ENCODE results near the gene SORCS2.

The SORCS2 gene

DNA sequence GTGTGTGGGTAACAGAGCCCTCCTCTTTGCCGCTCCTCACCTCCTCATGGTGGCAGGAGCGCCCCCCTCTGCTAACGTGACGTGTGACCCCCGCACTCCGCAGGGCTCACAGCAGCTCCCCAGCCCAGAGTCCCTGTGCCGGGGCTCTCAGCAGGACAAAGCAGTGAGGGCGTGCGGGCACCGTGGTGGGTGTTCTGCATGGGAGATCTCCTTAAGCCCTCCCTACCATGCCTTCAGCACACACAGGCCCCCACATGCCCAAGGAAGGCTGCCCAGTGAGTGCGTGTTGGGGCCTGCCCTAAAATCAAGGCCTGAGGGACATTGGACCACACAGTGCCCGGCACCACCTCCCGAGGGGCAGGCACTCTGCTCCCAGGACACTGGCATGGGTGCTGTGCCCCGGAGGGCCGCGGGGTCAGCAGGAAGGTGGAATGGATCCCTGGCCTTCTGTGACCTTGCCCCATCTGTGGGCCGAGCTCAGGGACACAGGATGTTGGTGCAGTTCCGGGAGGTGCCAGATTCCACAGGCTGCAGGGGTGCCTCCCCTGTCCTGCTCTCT, 232.3 kb downstream of the SORCS2 start:
- CTCF ChIA-PET, result no interaction called here
- Histone ChIP-seq H3K27ac (ENCODE audit: insufficient read depth in 1 of 2, low read depth in 1 of 2, low read length in 2 of 2, poor library complexity in 1 of 2, severe bottlenecking in 2 of 2) (no peak overlapping the region), H3K27me3 (replicated peaks in 2 of 5; ENCODE audit: control insufficient read depth in 4 of 5, insufficient read depth in 5 of 5, low read length in 4 of 5) (peaks cover 0 to 7% (median 5%) of the 10 kb centered on the region in 5 experiments), H3K4me3 (ENCODE audit: control insufficient read depth in 1 of 7, extremely low read depth in 1 of 7, insufficient read depth in 4 of 7, low read depth in 2 of 7, low read length in 6 of 7) (no peak overlapping the region), H3K36me3 (ENCODE audit: control insufficient read depth in 4 of 4, insufficient read depth in 4 of 4, low read length in 3 of 4) (no peaks in the 10 kb centered on the region), H3K9me3 (ENCODE audit: control extremely low read depth in 1 of 5, control insufficient read depth in 4 of 5, insufficient read depth in 2 of 5, low read depth in 1 of 5, low read length in 4 of 5) (no peaks in the 10 kb centered on the region), H3K4me1 (ENCODE audit: control extremely low read depth in 1 of 4, control insufficient read depth in 4 of 4, insufficient read depth in 4 of 4, low read length in 3 of 4) (no peaks in the 10 kb centered on the region)
- 85% methylated on average over 15 of the region's 18 CpGs for WGBS (ENCODE audit: insufficient coverage)
- POLR2A ChIA-PET, result no interaction called here
- no peak for DNase-seq

DNA sequence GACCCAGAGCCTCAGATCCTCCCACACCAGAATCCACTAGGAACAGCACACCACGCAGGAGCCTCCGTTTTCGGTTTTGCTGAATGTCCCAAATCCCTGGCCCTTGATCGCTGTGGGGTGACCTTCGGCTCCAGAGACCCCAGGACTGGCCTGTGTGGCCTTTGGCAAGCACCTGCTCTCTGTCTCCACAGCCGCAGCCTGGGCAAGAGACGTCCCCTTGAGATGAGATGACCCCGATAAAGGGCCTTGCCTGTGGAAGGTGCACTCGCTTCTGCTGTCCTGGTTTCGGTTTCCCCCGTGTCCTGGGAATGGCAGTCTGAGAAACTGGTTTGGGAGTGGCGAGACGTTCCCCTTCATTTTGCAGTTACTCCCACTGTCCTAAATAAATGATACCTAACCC, 232.8 kb downstream of the SORCS2 start:
- no peak overlapping the region for H3K27ac ChIP-seq (ENCODE audit: insufficient read depth in 1 of 2, low read depth in 1 of 2, low read length in 2 of 2, poor library complexity in 1 of 2, severe bottlenecking in 2 of 2)
- POLR2A ChIA-PET, result no interaction called here
- no peaks in the 10 kb centered on the region for H3K36me3 ChIP-seq (ENCODE audit: control insufficient read depth in 4 of 4, insufficient read depth in 4 of 4, low read length in 3 of 4)
- no peaks in the 10 kb centered on the region for H3K4me1 ChIP-seq (ENCODE audit: control extremely low read depth in 1 of 4, control insufficient read depth in 4 of 4, insufficient read depth in 4 of 4, low read length in 3 of 4)
- 90% methylated on average over 13 of the region's 13 CpGs for WGBS (ENCODE audit: insufficient coverage)
- H3K4me3 ChIP-seq (ENCODE audit: control insufficient read depth in 1 of 7, extremely low read depth in 1 of 7, insufficient read depth in 4 of 7, low read depth in 2 of 7, low read length in 6 of 7), result no peak overlapping the region
- CTCF ChIA-PET, result no interaction called here
- no peak for DNase-seq
- H3K9me3 ChIP-seq (ENCODE audit: control extremely low read depth in 1 of 5, control insufficient read depth in 4 of 5, insufficient read depth in 2 of 5, low read depth in 1 of 5, low read length in 4 of 5), result no peaks in the 10 kb centered on the region
- H3K27me3 ChIP-seq (replicated peaks in 2 of 5; ENCODE audit: control insufficient read depth in 4 of 5, insufficient read depth in 5 of 5, low read length in 4 of 5), result peaks cover 0 to 11% (median 5%) of the 10 kb centered on the region in 5 experiments

GRCh38 chr4:7425591-7426468, 233.5 kb downstream of the SORCS2 start:
- CTCF ChIA-PET, result no interaction called here

DNA sequence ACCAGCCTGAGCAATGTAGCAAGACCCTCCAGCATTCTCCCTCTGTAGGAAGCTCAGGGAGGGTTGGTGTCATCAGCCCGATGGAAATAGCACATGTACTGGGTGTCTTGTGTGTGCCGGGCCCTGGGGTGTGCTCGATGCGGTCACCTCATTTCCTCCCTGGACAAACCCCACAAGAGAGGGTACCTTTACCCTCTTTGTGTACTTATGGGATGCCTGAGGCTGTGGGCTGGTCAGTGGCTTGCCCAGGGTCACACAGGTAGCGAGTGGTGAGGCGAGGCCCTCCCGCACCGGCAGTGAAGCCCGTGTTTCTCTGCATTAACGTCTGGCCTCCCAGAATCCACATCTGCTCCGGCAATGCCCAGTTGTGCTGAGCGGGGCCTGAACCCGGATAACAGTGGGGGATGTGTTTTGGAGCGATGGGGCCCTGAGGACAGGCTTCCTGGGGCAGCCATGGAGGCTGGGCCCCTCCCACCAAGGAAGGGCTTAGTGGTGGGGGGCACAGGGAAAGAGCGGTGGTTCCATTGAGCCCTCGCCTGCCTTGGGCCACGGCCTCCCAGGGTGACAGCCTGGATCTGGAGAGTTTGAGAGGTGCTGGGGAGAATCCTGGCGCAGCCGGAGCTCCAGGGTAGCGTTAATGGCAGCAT, 234.3 kb downstream of the SORCS2 start:
- H3K4me3 ChIP-seq (ENCODE audit: control insufficient read depth in 1 of 7, extremely low read depth in 1 of 7, insufficient read depth in 4 of 7, low read depth in 2 of 7, low read length in 6 of 7), result no peak overlapping the region
- WGBS (ENCODE audit: insufficient coverage), result 92% methylated on average over 18 of the region's 20 CpGs
- CTCF ChIA-PET, result no interaction called here
- no peaks in the 10 kb centered on the region for H3K4me1 ChIP-seq (ENCODE audit: control extremely low read depth in 1 of 4, control insufficient read depth in 4 of 4, insufficient read depth in 4 of 4, low read length in 3 of 4)
- H3K9me3 ChIP-seq (ENCODE audit: control extremely low read depth in 1 of 5, control insufficient read depth in 4 of 5, insufficient read depth in 2 of 5, low read depth in 1 of 5, low read length in 4 of 5), result no peaks in the 10 kb centered on the region
- H3K27ac ChIP-seq (ENCODE audit: insufficient read depth in 1 of 2, low read depth in 1 of 2, low read length in 2 of 2, poor library complexity in 1 of 2, severe bottlenecking in 2 of 2), result no peak overlapping the region
- POLR2A ChIA-PET, result no interaction called here
- H3K36me3 ChIP-seq (ENCODE audit: control insufficient read depth in 4 of 4, insufficient read depth in 4 of 4, low read length in 3 of 4), result no peaks in the 10 kb centered on the region
- H3K27me3 ChIP-seq (replicated peaks in 2 of 5; ENCODE audit: control insufficient read depth in 4 of 5, insufficient read depth in 5 of 5, low read length in 4 of 5), result peaks cover 0 to 13% (median 5%) of the 10 kb centered on the region in 5 experiments
- no peak for DNase-seq

More at GRCh38 chr4:7425591-7426468, 233.5 kb downstream of the SORCS2 start:
- Histone ChIP-seq H3K27ac (ENCODE audit: insufficient read depth in 1 of 2, low read depth in 1 of 2, low read length in 2 of 2, poor library complexity in 1 of 2, severe bottlenecking in 2 of 2) (no peak overlapping the region), H3K4me1 (ENCODE audit: control extremely low read depth in 1 of 4, control insufficient read depth in 4 of 4, insufficient read depth in 4 of 4, low read length in 3 of 4) (no peaks in the 10 kb centered on the region), H3K27me3 (replicated peaks in 2 of 5; ENCODE audit: control insufficient read depth in 4 of 5, insufficient read depth in 5 of 5, low read length in 4 of 5) (peaks cover 0 to 16% (median 5%) of the 10 kb centered on the region in 5 experiments), H3K4me3 (ENCODE audit: control insufficient read depth in 1 of 7, extremely low read depth in 1 of 7, insufficient read depth in 4 of 7, low read depth in 2 of 7, low read length in 6 of 7) (no peak overlapping the region), H3K9me3 (ENCODE audit: control extremely low read depth in 1 of 5, control insufficient read depth in 4 of 5, insufficient read depth in 2 of 5, low read depth in 1 of 5, low read length in 4 of 5) (no peaks in the 10 kb centered on the region), H3K36me3 (ENCODE audit: control insufficient read depth in 4 of 4, insufficient read depth in 4 of 4, low read length in 3 of 4) (no peaks in the 10 kb centered on the region)
- no peak for DNase-seq
- POLR2A ChIA-PET, result no interaction called here
- WGBS (ENCODE audit: insufficient coverage), result 84% methylated on average over 28 of the region's 28 CpGs

DNA sequence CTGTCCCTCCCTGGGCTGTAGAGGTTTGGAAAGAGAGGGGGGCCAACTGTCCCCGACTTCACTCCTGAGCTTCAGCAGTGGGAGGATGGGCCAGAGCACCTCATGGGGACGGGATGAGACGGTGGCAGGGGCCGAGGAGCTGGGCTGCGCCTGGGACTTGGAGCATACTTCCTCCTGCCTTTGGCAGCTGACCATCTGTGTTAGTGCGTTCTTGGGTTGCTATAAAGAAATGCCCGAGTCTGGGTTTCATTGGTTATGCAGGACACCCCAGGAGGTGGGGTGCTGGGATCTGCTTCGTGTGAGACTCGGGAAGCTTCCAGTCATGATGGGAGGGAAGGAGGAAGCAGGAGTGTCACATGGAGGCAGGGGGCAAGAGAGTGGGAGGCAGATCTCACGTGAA, 235.0 kb downstream of the SORCS2 start:
- 65% methylated on average over 10 of the region's 10 CpGs for WGBS (ENCODE audit: insufficient coverage)

DNA sequence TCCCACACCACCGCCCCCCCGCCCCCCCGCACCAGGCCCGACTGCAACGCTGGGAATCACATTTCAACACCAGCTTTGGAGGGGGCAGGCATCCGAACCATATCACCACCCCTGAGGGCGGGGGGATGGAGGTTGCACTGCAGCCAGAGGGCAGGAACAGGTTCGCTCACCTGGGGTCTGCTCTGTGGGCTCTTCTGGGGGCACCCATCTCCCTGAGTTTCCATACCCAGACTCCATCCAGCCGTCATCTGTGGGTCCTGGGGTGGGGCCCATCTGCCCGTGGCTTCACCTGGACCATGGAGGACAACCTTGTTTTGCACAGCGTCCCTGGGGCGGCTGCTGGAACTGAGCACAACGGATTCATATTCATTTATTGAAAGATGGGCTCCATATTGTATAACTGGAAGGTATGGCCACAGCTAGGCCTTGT, 235.5 kb downstream of the SORCS2 start:
- Histone ChIP-seq H3K27me3 (replicated peaks in 2 of 5; ENCODE audit: control insufficient read depth in 4 of 5, insufficient read depth in 5 of 5, low read length in 4 of 5) (peaks cover 0 to 13% (median 5%) of the 10 kb centered on the region in 5 experiments), H3K36me3 (ENCODE audit: control insufficient read depth in 4 of 4, insufficient read depth in 4 of 4, low read length in 3 of 4) (no peaks in the 10 kb centered on the region), H3K9me3 (ENCODE audit: control extremely low read depth in 1 of 5, control insufficient read depth in 4 of 5, insufficient read depth in 2 of 5, low read depth in 1 of 5, low read length in 4 of 5) (no peaks in the 10 kb centered on the region), H3K27ac (ENCODE audit: insufficient read depth in 1 of 2, low read depth in 1 of 2, low read length in 2 of 2, poor library complexity in 1 of 2, severe bottlenecking in 2 of 2) (no peak overlapping the region), H3K4me3 (ENCODE audit: control insufficient read depth in 1 of 7, extremely low read depth in 1 of 7, insufficient read depth in 4 of 7, low read depth in 2 of 7, low read length in 6 of 7) (no peak overlapping the region), H3K4me1 (ENCODE audit: control extremely low read depth in 1 of 4, control insufficient read depth in 4 of 4, insufficient read depth in 4 of 4, low read length in 3 of 4) (no peaks in the 10 kb centered on the region)
- no peak for DNase-seq
- ChIA-PET POLR2A (no interaction called here), CTCF (no interaction called here)
- 85% methylated on average over 7 of the region's 13 CpGs for WGBS (ENCODE audit: insufficient coverage)

More for the DNA sequence above, 235.0 kb downstream of the SORCS2 start:
- H3K27me3 ChIP-seq (replicated peaks in 2 of 5; ENCODE audit: control insufficient read depth in 4 of 5, insufficient read depth in 5 of 5, low read length in 4 of 5), result peaks cover 0 to 13% (median 5%) of the 10 kb centered on the region in 5 experiments
- ChIA-PET CTCF (no interaction called here), POLR2A (no interaction called here)
- H3K36me3 ChIP-seq (ENCODE audit: control insufficient read depth in 4 of 4, insufficient read depth in 4 of 4, low read length in 3 of 4), result no peaks in the 10 kb centered on the region
- no peak overlapping the region for H3K27ac ChIP-seq (ENCODE audit: insufficient read depth in 1 of 2, low read depth in 1 of 2, low read length in 2 of 2, poor library complexity in 1 of 2, severe bottlenecking in 2 of 2)
- no peaks in the 10 kb centered on the region for H3K9me3 ChIP-seq (ENCODE audit: control extremely low read depth in 1 of 5, control insufficient read depth in 4 of 5, insufficient read depth in 2 of 5, low read depth in 1 of 5, low read length in 4 of 5)
- DNase-seq, result no peak
- H3K4me1 ChIP-seq (ENCODE audit: control extremely low read depth in 1 of 4, control insufficient read depth in 4 of 4, insufficient read depth in 4 of 4, low read length in 3 of 4), result no peaks in the 10 kb centered on the region
- H3K4me3 ChIP-seq (ENCODE audit: control insufficient read depth in 1 of 7, extremely low read depth in 1 of 7, insufficient read depth in 4 of 7, low read depth in 2 of 7, low read length in 6 of 7), result no peak overlapping the region

Data from common myeloid progenitor, CD34-positive (primary cell).